Measurements from ENCODE around the gene ZCCHC9. TPM values are rescaled to one million over a fixed set of nuclear protein-coding genes. Genes with fewer than 3 reads are reported as not detected.
"Not testable (repeated sequence)": the region's sequence is repeated elsewhere in the genome, so short reads cannot be mapped to it uniquely, and the experiment has no call there.

The ZCCHC9 gene
- polyA plus RNA-seq, 2 donors, result 21.0 to 26.0 TPM

GRCh38 chr5:81269751-81270393 lies 31.5 kb upstream of the ZCCHC9 start:
- H3K36me3 ChIP-seq (ENCODE audit: control insufficient read depth in 2 of 2, insufficient read depth in 2 of 2, low read length in 1 of 2), result no peaks in the 10 kb centered on the region
- H3K9me3 ChIP-seq (ENCODE audit: control insufficient read depth in 2 of 2, insufficient read depth in 1 of 2, low read depth in 1 of 2, low read length in 1 of 2), result peaks cover 0 to 3% of the 10 kb centered on the region in 2 donors
- H3K4me1 ChIP-seq (ENCODE audit: control insufficient read depth in 2 of 2, insufficient read depth in 2 of 2, low read length in 1 of 2), result no peaks in the 10 kb centered on the region
- H3K27ac ChIP-seq (ENCODE audit: low read depth in 2 of 2, low read length in 1 of 2), result no peak overlapping the region
- H3K4me3 ChIP-seq (ENCODE audit: low read depth in 1 of 2, low read length in 2 of 2), result no peak overlapping the region
- H3K27me3 ChIP-seq (ENCODE audit: control insufficient read depth in 1 of 2, insufficient read depth in 2 of 2, low read length in 2 of 2), result no peaks in the 10 kb centered on the region
- 94 to 97% methylated on average over 8 of the region's 8 CpGs for WGBS, 2 donors

- H3K4me1 ChIP-seq (ENCODE audit: control insufficient read depth in 2 of 2, insufficient read depth in 2 of 2, low read length in 1 of 2); H3K9me3 ChIP-seq (ENCODE audit: control insufficient read depth in 2 of 2, insufficient read depth in 1 of 2, low read depth in 1 of 2, low read length in 1 of 2); H3K36me3 ChIP-seq (ENCODE audit: control insufficient read depth in 2 of 2, insufficient read depth in 2 of 2, low read length in 1 of 2); H3K27ac ChIP-seq (ENCODE audit: low read depth in 2 of 2, low read length in 1 of 2); H3K4me3 ChIP-seq (ENCODE audit: low read depth in 1 of 2, low read length in 2 of 2); H3K27me3 ChIP-seq (ENCODE audit: control insufficient read depth in 1 of 2, insufficient read depth in 2 of 2, low read length in 2 of 2): not testable (repeated sequence)
- 96 to 100% methylated on average over 2 of the region's 2 CpGs for WGBS, 2 donors
Measured at GRCh38 chr5:81270394-81271027, 30.9 kb upstream of the ZCCHC9 start.

GRCh38 chr5:81283976-81284375 lies 17.4 kb upstream of the ZCCHC9 start:
- Histone ChIP-seq H3K4me3 (ENCODE audit: low read depth in 1 of 2, low read length in 2 of 2) (no peak overlapping the region), H3K36me3 (ENCODE audit: control insufficient read depth in 2 of 2, insufficient read depth in 2 of 2, low read length in 1 of 2) (no peaks in the 10 kb centered on the region), H3K9me3 (ENCODE audit: control insufficient read depth in 2 of 2, insufficient read depth in 1 of 2, low read depth in 1 of 2, low read length in 1 of 2) (no peaks in the 10 kb centered on the region), H3K27ac (ENCODE audit: low read depth in 2 of 2, low read length in 1 of 2) (no peak overlapping the region), H3K27me3 (ENCODE audit: control insufficient read depth in 1 of 2, insufficient read depth in 2 of 2, low read length in 2 of 2) (no peaks in the 10 kb centered on the region), H3K4me1 (ENCODE audit: control insufficient read depth in 2 of 2, insufficient read depth in 2 of 2, low read length in 1 of 2) (no peaks in the 10 kb centered on the region)
- WGBS, 2 donors, result 92 to 96% methylated on average over 1 of the region's 1 CpG

- Histone ChIP-seq H3K4me1 (ENCODE audit: control insufficient read depth in 2 of 2, insufficient read depth in 2 of 2, low read length in 1 of 2) (no peaks in the 10 kb centered on the region), H3K36me3 (ENCODE audit: control insufficient read depth in 2 of 2, insufficient read depth in 2 of 2, low read length in 1 of 2) (no peaks in the 10 kb centered on the region), H3K27me3 (ENCODE audit: control insufficient read depth in 1 of 2, insufficient read depth in 2 of 2, low read length in 2 of 2) (no peaks in the 10 kb centered on the region), H3K9me3 (ENCODE audit: control insufficient read depth in 2 of 2, insufficient read depth in 1 of 2, low read depth in 1 of 2, low read length in 1 of 2) (no peaks in the 10 kb centered on the region), H3K4me3 (ENCODE audit: low read depth in 1 of 2, low read length in 2 of 2) (no peak overlapping the region), H3K27ac (ENCODE audit: low read depth in 2 of 2, low read length in 1 of 2) (no peak overlapping the region)
- 59 to 64% methylated on average over 3 of the region's 3 CpGs for WGBS, 2 donors
Measured at GRCh38 chr5:81286059-81286617, 15.2 kb upstream of the ZCCHC9 start.

DNA sequence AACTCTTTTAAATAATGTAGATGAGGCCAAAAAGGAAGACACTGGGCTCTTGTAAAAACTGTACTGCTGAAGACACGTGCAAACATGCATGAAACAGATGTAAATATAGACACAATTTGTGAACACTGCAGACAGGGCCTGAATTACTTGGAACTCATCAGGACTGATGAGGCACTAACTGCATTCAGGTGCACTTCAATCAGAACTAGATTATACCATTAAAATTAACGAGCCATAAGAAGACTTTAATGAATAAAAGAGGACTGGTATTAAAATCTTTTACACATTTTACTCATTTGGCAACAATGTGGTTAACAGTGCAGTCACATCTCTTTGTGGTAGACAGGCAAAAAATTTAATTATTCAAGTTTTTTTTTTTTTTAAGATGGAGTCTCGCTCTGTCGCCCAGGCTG lies 13.4 kb upstream of the ZCCHC9 start:
- H3K4me1 ChIP-seq (ENCODE audit: control insufficient read depth in 2 of 2, insufficient read depth in 2 of 2, low read length in 1 of 2), result no peaks in the 10 kb centered on the region
- H3K4me3 ChIP-seq (ENCODE audit: low read depth in 1 of 2, low read length in 2 of 2), result no peak overlapping the region
- no peak overlapping the region for H3K27ac ChIP-seq (ENCODE audit: low read depth in 2 of 2, low read length in 1 of 2)
- H3K9me3 ChIP-seq (ENCODE audit: control insufficient read depth in 2 of 2, insufficient read depth in 1 of 2, low read depth in 1 of 2, low read length in 1 of 2), result no peaks in the 10 kb centered on the region
- no peaks in the 10 kb centered on the region for H3K27me3 ChIP-seq (ENCODE audit: control insufficient read depth in 1 of 2, insufficient read depth in 2 of 2, low read length in 2 of 2)
- H3K36me3 ChIP-seq (ENCODE audit: control insufficient read depth in 2 of 2, insufficient read depth in 2 of 2, low read length in 1 of 2), result no peaks in the 10 kb centered on the region
- WGBS, 2 donors, result 65 to 75% methylated on average over 4 of the region's 4 CpGs

DNA sequence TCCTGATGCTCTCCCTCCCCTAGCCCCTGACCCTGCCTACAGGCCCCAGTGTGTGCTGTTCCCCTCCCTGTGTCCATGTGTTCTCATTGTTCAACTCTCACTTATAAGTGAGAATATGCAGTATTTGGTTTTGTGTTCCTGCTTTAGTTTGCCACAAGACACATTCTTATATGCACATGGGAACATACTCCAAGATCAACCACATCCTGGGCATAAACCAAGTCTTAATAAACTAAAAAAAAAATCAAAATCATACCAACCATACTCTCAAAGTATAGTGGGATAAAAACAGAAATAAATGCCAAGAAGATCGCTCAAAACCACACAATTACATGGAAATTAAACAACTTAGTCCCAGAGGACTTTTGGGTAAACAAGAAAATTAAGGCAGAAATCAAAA lies 11.2 kb upstream of the ZCCHC9 start:
- H3K27me3 ChIP-seq (ENCODE audit: control insufficient read depth in 1 of 2, insufficient read depth in 2 of 2, low read length in 2 of 2), result no peaks in the 10 kb centered on the region
- no peak overlapping the region for H3K27ac ChIP-seq (ENCODE audit: low read depth in 2 of 2, low read length in 1 of 2)
- no peak overlapping the region for H3K4me3 ChIP-seq (ENCODE audit: low read depth in 1 of 2, low read length in 2 of 2)
- 83 to 88% methylated on average over 1 of the region's 1 CpG for WGBS, 2 donors
- no peaks in the 10 kb centered on the region for H3K9me3 ChIP-seq (ENCODE audit: control insufficient read depth in 2 of 2, insufficient read depth in 1 of 2, low read depth in 1 of 2, low read length in 1 of 2)
- H3K4me1 ChIP-seq (ENCODE audit: control insufficient read depth in 2 of 2, insufficient read depth in 2 of 2, low read length in 1 of 2), result no peaks in the 10 kb centered on the region
- H3K36me3 ChIP-seq (ENCODE audit: control insufficient read depth in 2 of 2, insufficient read depth in 2 of 2, low read length in 1 of 2), result no peaks in the 10 kb centered on the region

- Histone ChIP-seq H3K36me3 (ENCODE audit: control insufficient read depth in 2 of 2, insufficient read depth in 2 of 2, low read length in 1 of 2) (no peaks in the 10 kb centered on the region), H3K4me1 (ENCODE audit: control insufficient read depth in 2 of 2, insufficient read depth in 2 of 2, low read length in 1 of 2) (no peaks in the 10 kb centered on the region), H3K4me3 (ENCODE audit: low read depth in 1 of 2, low read length in 2 of 2) (no peak overlapping the region), H3K27ac (ENCODE audit: low read depth in 2 of 2, low read length in 1 of 2) (no peak overlapping the region), H3K27me3 (ENCODE audit: control insufficient read depth in 1 of 2, insufficient read depth in 2 of 2, low read length in 2 of 2) (no peaks in the 10 kb centered on the region), H3K9me3 (ENCODE audit: control insufficient read depth in 2 of 2, insufficient read depth in 1 of 2, low read depth in 1 of 2, low read length in 1 of 2) (no peaks in the 10 kb centered on the region)
- WGBS, 2 donors, result 77 to 86% methylated on average over 2 of the region's 2 CpGs
Measured at GRCh38 chr5:81292130-81292529, 9.3 kb upstream of the ZCCHC9 start.

GRCh38 chr5:81294021-81294420 lies 7.4 kb upstream of the ZCCHC9 start:
- WGBS, 2 donors, result 85 to 87% methylated on average over 5 of the region's 5 CpGs
- H3K36me3 ChIP-seq (ENCODE audit: control insufficient read depth in 2 of 2, insufficient read depth in 2 of 2, low read length in 1 of 2); H3K27me3 ChIP-seq (ENCODE audit: control insufficient read depth in 1 of 2, insufficient read depth in 2 of 2, low read length in 2 of 2); H3K9me3 ChIP-seq (ENCODE audit: control insufficient read depth in 2 of 2, insufficient read depth in 1 of 2, low read depth in 1 of 2, low read length in 1 of 2); H3K27ac ChIP-seq (ENCODE audit: low read depth in 2 of 2, low read length in 1 of 2); H3K4me1 ChIP-seq (ENCODE audit: control insufficient read depth in 2 of 2, insufficient read depth in 2 of 2, low read length in 1 of 2); H3K4me3 ChIP-seq (ENCODE audit: low read depth in 1 of 2, low read length in 2 of 2): not testable (repeated sequence)

GRCh38 chr5:81297531-81297930 lies 3.9 kb upstream of the ZCCHC9 start:
- Histone ChIP-seq H3K4me3 (ENCODE audit: low read depth in 1 of 2, low read length in 2 of 2) (no peak overlapping the region), H3K4me1 (ENCODE audit: control insufficient read depth in 2 of 2, insufficient read depth in 2 of 2, low read length in 1 of 2) (peaks cover 0 to 2% of the 10 kb centered on the region in 2 donors), H3K27ac (ENCODE audit: low read depth in 2 of 2, low read length in 1 of 2) (no peak overlapping the region), H3K36me3 (ENCODE audit: control insufficient read depth in 2 of 2, insufficient read depth in 2 of 2, low read length in 1 of 2) (no peaks in the 10 kb centered on the region), H3K27me3 (ENCODE audit: control insufficient read depth in 1 of 2, insufficient read depth in 2 of 2, low read length in 2 of 2) (no peaks in the 10 kb centered on the region), H3K9me3 (ENCODE audit: control insufficient read depth in 2 of 2, insufficient read depth in 1 of 2, low read depth in 1 of 2, low read length in 1 of 2) (no peaks in the 10 kb centered on the region)
- 72 to 75% methylated on average over 4 of the region's 4 CpGs for WGBS, 2 donors

DNA sequence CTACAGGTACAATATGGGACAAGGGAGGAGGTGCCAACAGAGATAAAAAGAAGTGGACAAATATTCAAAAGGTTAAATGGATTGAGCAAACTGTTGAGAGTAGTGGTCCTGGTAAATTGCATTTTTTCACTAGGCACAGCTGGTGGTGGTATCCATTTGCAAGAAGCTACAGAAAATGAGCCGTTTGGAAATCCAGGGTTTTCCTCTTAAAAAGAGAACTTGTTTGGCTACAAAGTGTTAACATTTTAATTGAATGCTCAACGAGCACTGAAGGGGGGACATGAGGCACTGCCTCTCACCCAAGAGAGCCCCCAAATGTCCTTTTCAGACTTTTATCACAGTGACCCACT lies 491 bp upstream of the ZCCHC9 start:
- peaks cover 0 to 2% of the 10 kb centered on the region in 2 donors for H3K4me1 ChIP-seq (ENCODE audit: control insufficient read depth in 2 of 2, insufficient read depth in 2 of 2, low read length in 1 of 2)
- WGBS, 2 donors, result 0% methylated on average over 2 of the region's 2 CpGs
- H3K27me3 ChIP-seq (ENCODE audit: control insufficient read depth in 1 of 2, insufficient read depth in 2 of 2, low read length in 2 of 2), result no peaks in the 10 kb centered on the region
- peak overlapping the region; percentile 91 to 92 for H3K27ac ChIP-seq (ENCODE audit: low read depth in 2 of 2, low read length in 1 of 2)
- H3K9me3 ChIP-seq (ENCODE audit: control insufficient read depth in 2 of 2, insufficient read depth in 1 of 2, low read depth in 1 of 2, low read length in 1 of 2), result no peaks in the 10 kb centered on the region
- no peaks in the 10 kb centered on the region for H3K36me3 ChIP-seq (ENCODE audit: control insufficient read depth in 2 of 2, insufficient read depth in 2 of 2, low read length in 1 of 2)
- H3K4me3 ChIP-seq (ENCODE audit: low read depth in 1 of 2, low read length in 2 of 2), result peak overlapping the region; percentile 94 to 97
